Astrocyte of the cerebellum (primary cell): ENCODE data around the gene CTNNA1.

Experiments
- DNase-seq: peaks from one replicate; pipeline ENCODE4 v3.0.0-alpha.2; 2011; ENCODE audit warnings: low read depth
- H3K4me3 ChIP-seq: 2 replicates; pipeline ENCODE4 v1.5.1; 2011; ENCODE audit warnings: mild to moderate bottlenecking, low read depth, low read length, moderate library complexity
- CTCF ChIP-seq: IDR thresholded peaks from 2 replicates; pipeline ENCODE4 v1.5.1; 2012; ENCODE audit warnings: low read length, low read depth, moderate library complexity, mild to moderate bottlenecking; ENCODE audit errors: missing control alignments
- in situ Hi-C: cut with HindIII; loops from 2 replicates; pipeline ENCODE4 v1.10.0; 2017; ENCODE audit warnings: low sequenced_read_pairs

Gene CTNNA1

GRCh38 chr5:138844125-138844461 is 90.9 kb downstream of the CTNNA1 start:
- no peak for TF ChIP-seq CTCF
- no peak for DNase-seq
- in situ Hi-C loops: no loop called here
- H3K4me3 ChIP-seq: no peak overlapping the region

DNA sequence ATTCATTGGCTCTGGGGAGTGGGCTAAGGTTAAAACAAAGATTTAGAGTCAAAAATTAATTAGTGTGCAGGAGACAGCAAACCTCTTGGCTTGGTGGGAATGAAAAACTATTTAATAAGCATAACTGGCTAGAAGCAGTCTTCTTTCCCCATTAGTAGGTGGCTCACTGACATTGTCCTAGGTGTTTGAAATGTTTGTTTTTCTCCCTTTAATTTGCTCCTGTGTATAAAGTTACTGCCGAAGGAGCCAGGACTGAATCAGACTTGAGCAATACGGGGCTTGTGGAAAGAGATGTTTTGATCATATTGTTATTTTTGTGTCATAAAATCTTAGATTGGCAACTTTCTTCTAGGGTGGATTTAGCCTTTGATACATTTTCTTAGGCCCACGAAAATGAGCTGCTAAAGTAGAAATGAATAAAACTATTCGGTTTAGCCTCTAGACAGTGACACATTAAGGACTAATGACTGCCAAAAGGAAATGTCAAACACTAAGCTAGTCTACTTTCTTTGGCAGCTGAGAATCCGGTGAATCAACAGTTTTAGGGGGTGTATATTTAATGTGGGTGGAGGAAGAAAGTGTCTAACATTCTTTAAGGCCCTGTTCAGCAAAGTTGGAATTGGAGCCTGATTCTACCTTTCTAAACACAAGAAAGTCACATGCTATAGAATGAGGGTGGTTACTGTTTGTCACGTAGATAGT is 91.7 kb downstream of the CTNNA1 start:
- DNase-seq: peak; percentile 59
- no peak overlapping the region for H3K4me3 ChIP-seq
- in situ Hi-C loops: loop anchor here (5.0 kb wide), 1 partner anchor 42 kb away; no protein-coding TSS in a partner anchor
- TF ChIP-seq CTCF: no peak

DNA sequence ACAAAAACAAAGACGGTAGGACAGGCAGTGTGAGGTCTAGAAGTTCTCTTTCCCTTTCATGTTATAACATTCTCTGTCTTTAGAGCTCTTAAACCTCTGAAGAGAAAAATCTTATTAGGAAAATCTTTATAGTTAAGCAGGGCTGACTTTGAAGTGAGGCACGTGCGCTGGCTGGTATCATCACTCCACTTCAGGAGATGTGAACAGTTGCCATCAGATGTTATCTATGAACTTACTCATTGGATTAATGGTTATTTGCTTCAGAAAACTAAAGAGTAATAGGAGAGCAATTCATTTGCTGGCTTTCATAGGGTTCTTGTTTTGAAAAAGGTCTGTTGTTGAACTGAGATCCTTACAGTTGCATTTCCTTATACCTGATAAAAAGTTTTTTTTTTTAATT is 96.2 kb downstream of the CTNNA1 start:
- no peak for TF ChIP-seq CTCF
- in situ Hi-C loops: loop anchor here (5.0 kb wide), 1 partner anchor 38 kb away; no protein-coding TSS in a partner anchor
- H3K4me3 ChIP-seq: no peak overlapping the region
- no peak for DNase-seq

- in situ Hi-C loops: loop anchor here (5.0 kb wide), 1 partner anchor 37 kb away; no protein-coding TSS in a partner anchor
- no peak overlapping the region for H3K4me3 ChIP-seq
- DNase-seq: no peak
- no peak for TF ChIP-seq CTCF
Observed at GRCh38 chr5:138849882-138850281, 96.7 kb downstream of the CTNNA1 start.

DNA sequence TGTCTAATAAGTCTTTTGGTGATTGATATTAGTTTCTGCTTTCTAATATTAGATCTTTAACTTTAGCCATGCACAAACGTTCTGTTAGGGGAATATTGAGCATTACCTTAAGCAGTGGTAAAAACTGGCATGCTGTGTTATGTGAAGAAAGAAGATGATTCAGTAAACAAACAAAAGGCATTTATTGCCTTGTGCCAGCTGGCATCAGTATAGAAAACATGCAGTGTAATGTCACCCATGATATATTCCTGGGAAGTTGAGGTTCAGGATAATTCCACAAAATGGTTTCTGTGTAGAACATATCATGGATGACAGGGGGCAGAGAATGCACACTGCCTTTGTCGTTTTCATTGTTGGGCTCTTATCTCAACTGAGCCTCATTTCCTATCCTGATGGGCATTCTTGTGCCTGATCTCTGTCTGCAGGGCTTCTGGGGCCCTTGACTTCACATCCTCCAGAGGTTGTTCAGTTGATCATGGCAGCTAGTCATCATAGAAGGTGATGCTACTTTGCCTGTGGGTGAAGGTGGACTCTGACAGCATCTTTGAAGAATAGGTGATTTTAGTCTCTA is 97.7 kb downstream of the CTNNA1 start:
- TF ChIP-seq CTCF: no peak
- in situ Hi-C loops: no loop called here
- DNase-seq: no peak
- no peak overlapping the region for H3K4me3 ChIP-seq

GRCh38 chr5:138853132-138853531 is 99.9 kb downstream of the CTNNA1 start:
- no peak overlapping the region for H3K4me3 ChIP-seq
- no peak for TF ChIP-seq CTCF
- in situ Hi-C loops: no loop called here
- DNase-seq: no peak
